Endothelial cell of umbilical vein (primary cell): ENCODE measurements around the gene FDX1. TPM values are rescaled to one million over a fixed set of nuclear protein-coding genes. Genes with fewer than 3 reads are reported as not detected.

ENCODE experiments used
- BruUV-seq: library from RNA; stranded (reverse); fragments of 400-500 nt; replicated peaks from 2 replicates; lab custom pipeline; 2021; lab: Mats Ljungman, UMichigan
- CTCF ChIA-PET: fragments of 300-600, 350-600 bp; sonication (Branson Sonifier 250); formaldehyde crosslinking; loops from one replicate; lab custom pipeline; 2021; ENCODE audit warnings: antibody characterized with exemption, inconsistent platforms; lab: Charles Lee
- POLR2A ChIA-PET: fragments of 300-600, 350-600 bp; sonication (Branson Sonifier 250); formaldehyde crosslinking; loops from one replicate; lab custom pipeline; 2021; ENCODE audit warnings: antibody characterized with exemption, inconsistent platforms; lab: Charles Lee
- DNase-seq: peaks from one replicate; pipeline ENCODE4 v3.0.0-alpha.2; 2011; ENCODE audit warnings: low read depth, low spot score
- FAIRE-seq: peaks from 2 replicates; lab custom pipeline; 2011; peaks lifted over from hg19 to GRCh38; lab: Jason Lieb, UNC
- H2AFZ ChIP-seq: 2 replicates; pipeline ENCODE4 v1.6.0; 2012; ENCODE audit warnings: low read depth, low read length, control low read depth, inconsistent platforms
- H3K27ac ChIP-seq: 2 replicates; pipeline ENCODE4 v1.5.1; 2011; ENCODE audit warnings: low read depth, mild to moderate bottlenecking, control low read depth, low read length, moderate library complexity; ENCODE audit not compliant: insufficient read depth
- H3K27me3 ChIP-seq, 2 experiments: 2 replicates each; pipeline versions ENCODE4 v1.6.0 to v1.6.1; 2011; ENCODE audit warnings: low read length in 2 of 2, mixed read lengths in 1 of 2; ENCODE audit not compliant: control insufficient read depth in 2 of 2, insufficient read depth in 2 of 2
- H3K36me3 ChIP-seq, 2 experiments: 2 replicates in 1 of 2; 3 replicates in 1 of 2; pipeline ENCODE4 v1.5.1; 2011; ENCODE audit warnings: low read length in 2 of 2, mild to moderate bottlenecking in 1 of 2, moderate library complexity in 1 of 2; ENCODE audit not compliant: control insufficient read depth in 2 of 2, insufficient read depth in 2 of 2; ENCODE audit errors: extremely low read depth in 1 of 2
- H3K4me1 ChIP-seq: 3 replicates; pipeline ENCODE4 v1.5.1; 2011; ENCODE audit warnings: mild to moderate bottlenecking, low read length; ENCODE audit not compliant: control insufficient read depth, insufficient read depth; ENCODE audit errors: extremely low read depth
- H3K4me2 ChIP-seq: 2 replicates; pipeline ENCODE4 v1.6.1; 2011; ENCODE audit warnings: low read length, control low read depth, mixed read lengths; ENCODE audit not compliant: insufficient read depth
- H3K4me3 ChIP-seq, 3 experiments: fragments of 200-600 bp in 1 of 3; sonication (generic), shearing (Covaris generic) in 1 of 3; replicated peaks in 1 of 3; 2 replicates each; pipeline ENCODE4 v1.5.1; 2011 to 2016; ENCODE audit warnings: control low read depth in 3 of 3, low read length in 3 of 3, mild to moderate bottlenecking in 2 of 3, inconsistent platforms in 1 of 3, low read depth in 1 of 3, moderate library complexity in 1 of 3; ENCODE audit not compliant: insufficient read depth in 1 of 3
- H3K79me2 ChIP-seq: 2 replicates; pipeline ENCODE4 v1.6.0; 2012; ENCODE audit warnings: low read length, inconsistent platforms; ENCODE audit not compliant: control insufficient read depth, insufficient read depth
- H3K9ac ChIP-seq: replicated peaks from 2 replicates; pipeline ENCODE3; 2011; ENCODE audit warnings: low read length, control low read depth; ENCODE audit not compliant: insufficient read depth; ENCODE audit errors: extremely low read depth
- H3K9me1 ChIP-seq: replicated peaks from 3 replicates; pipeline ENCODE4 v1.6.0; 2011; ENCODE audit warnings: mild to moderate bottlenecking, low read length; ENCODE audit not compliant: control insufficient read depth, insufficient read depth; ENCODE audit errors: extremely low read depth
- H3K9me3 ChIP-seq: replicated peaks from 2 replicates; pipeline ENCODE4 v1.5.1; 2012; ENCODE audit warnings: low read length, inconsistent platforms; ENCODE audit not compliant: control insufficient read depth, insufficient read depth
- H4K20me1 ChIP-seq: replicated peaks from 2 replicates; pipeline ENCODE3; 2011; ENCODE audit warnings: mild to moderate bottlenecking, low read length; ENCODE audit not compliant: control insufficient read depth, insufficient read depth; ENCODE audit errors: extremely low read depth
- CTCF ChIP-seq, 2 donors: IDR thresholded peaks; 1 replicate in 1 of 2; 2 replicates in 1 of 2; pipeline ENCODE4 v1.5.1; 2011; ENCODE audit warnings: low read length in 2 of 2, mild to moderate bottlenecking in 2 of 2, moderate library complexity in 2 of 2, control low read depth in 1 of 2, inconsistent platforms in 1 of 2, low read depth in 1 of 2; ENCODE audit not compliant: insufficient read depth in 1 of 2; ENCODE audit errors: extremely low read depth in 1 of 2
- EZH2 ChIP-seq: IDR thresholded peaks from 2 replicates; pipeline ENCODE4 v1.6.1; 2012; ENCODE audit warnings: borderline replicate concordance, low read depth, mild to moderate bottlenecking, moderate library complexity, low read length, inconsistent platforms; ENCODE audit not compliant: severe bottlenecking
- FOS ChIP-seq: IDR thresholded peaks from 2 replicates; pipeline ENCODE4 v1.6.1; 2011; ENCODE audit warnings: mild to moderate bottlenecking, low read length, moderate library complexity, borderline replicate concordance; ENCODE audit not compliant: insufficient read depth
- GATA2 ChIP-seq: IDR thresholded peaks from 2 replicates; pipeline ENCODE4 v1.7.0; 2011; ENCODE audit warnings: low read depth, mild to moderate bottlenecking, moderate library complexity, mixed read lengths, low read length; ENCODE audit not compliant: insufficient read length, insufficient read depth
- JUN ChIP-seq: IDR thresholded peaks from 2 replicates; pipeline ENCODE4 v1.6.1; 2011; ENCODE audit warnings: borderline replicate concordance, low read depth; ENCODE audit not compliant: insufficient read length, insufficient read depth
- MAX ChIP-seq: IDR thresholded peaks from 2 replicates; pipeline ENCODE4 v1.6.1; 2011; ENCODE audit not compliant: insufficient read depth, insufficient read length
- MYC ChIP-seq: IDR thresholded peaks from one replicate; pipeline ENCODE4 v1.6.1; 2011; ENCODE audit warnings: mild to moderate bottlenecking, low read depth, low read length
- POLR2A ChIP-seq: IDR thresholded peaks from 2 replicates; pipeline ENCODE4 v1.6.1; 2012; ENCODE audit warnings: low read depth, mild to moderate bottlenecking, control low read depth, low read length
- POLR2AphosphoS5 ChIP-seq: IDR thresholded peaks from 2 replicates; pipeline ENCODE4 v1.6.1; 2012; ENCODE audit warnings: low read depth, mild to moderate bottlenecking, control low read depth, low read length, moderate library complexity; ENCODE audit not compliant: insufficient read depth
- dilution Hi-C: fragments of 300-500 bp; cut with MboI; formaldehyde crosslinking; loops from one replicate; pipeline ENCODE4 v1.15.0; 2019; ENCODE audit warnings: low sequenced_read_pairs; ENCODE audit not compliant: extremely low pct_ligation_motif_present
- intact Hi-C: fragments of 100-400 bp; cut with micrococcal nuclease; formaldehyde crosslinking; loops from one replicate; pipeline ENCODE4 v1.10.0; 2022
- polyA plus RNA-seq, 4 experiments: library from polyadenylated mRNA; depleted of rRNA in 3 of 4; stranded (reverse) in 3 of 4; unstranded in 1 of 4; fragments of >200 nt; gene quantifications; 2 replicates each; pipeline versions ENCODE4 v1.2.1 to v1.2.3, GENCODE V29; 2011 to 2012; ENCODE audit warnings: missing spikeins in 1 of 4
- total RNA-seq: library from RNA; stranded (reverse); gene quantifications from 2 replicates; pipeline ENCODE4 v1.2.3, GENCODE V29; 2021

Gene FDX1
- total and polyA plus RNA-seq, 2 donors (not counting 3 experiments of a cell fraction or from before 2014, with no cell fraction given): 4.7 to 11.0 TPM

GRCh38 chr11:110410651-110411050 lies 19.1 kb upstream of the FDX1 start:
- no peak overlapping the region for H2AFZ ChIP-seq
- H3K9me3 ChIP-seq: no peaks in the 10 kb centered on the region
- dilution Hi-C loops (no loop called here), intact Hi-C loops (no loop called here)
- DNase-seq (no peak), FAIRE-seq (no peak)
- no peak overlapping the region for H3K4me2 ChIP-seq
- no peak overlapping the region for H3K9ac ChIP-seq
- H3K79me2 ChIP-seq: no peaks in the 10 kb centered on the region
- no peak overlapping the region for H3K4me3 ChIP-seq
- ChIA-PET CTCF (no interaction called here), POLR2A (no interaction called here)
- no peaks in the 10 kb centered on the region for H3K36me3 ChIP-seq
- H3K27me3 ChIP-seq: no peaks in the 10 kb centered on the region
- no peaks in the 10 kb centered on the region for H3K4me1 ChIP-seq
- H3K9me1 ChIP-seq: no peaks in the 10 kb centered on the region
- no peak for TF ChIP-seq POLR2A
- TF ChIP-seq MYC: no peak
- TF ChIP-seq FOS: no peak
- no peak for TF ChIP-seq POLR2AphosphoS5
- no peak for TF ChIP-seq EZH2
- TF ChIP-seq CTCF (IDR thresholded peaks at IDR 0.05; ENCODE audit: extremely low read depth in 1 of 2, insufficient read depth in 1 of 2, low read depth in 1 of 2, low read length in 2 of 2): no peak
- no peak for TF ChIP-seq GATA2
- TF ChIP-seq JUN: no peak
- TF ChIP-seq MAX: no peak
- no peak overlapping the region for H3K27ac ChIP-seq
- no peaks in the 10 kb centered on the region for H4K20me1 ChIP-seq
- BruUV-seq: no TSS peak
